ENCODE data around the gene DLD.
"Not testable (repeated sequence)": the region's sequence is repeated elsewhere in the genome, so short reads cannot be mapped to it uniquely, and the experiment has no call there.

The DLD gene

DNA sequence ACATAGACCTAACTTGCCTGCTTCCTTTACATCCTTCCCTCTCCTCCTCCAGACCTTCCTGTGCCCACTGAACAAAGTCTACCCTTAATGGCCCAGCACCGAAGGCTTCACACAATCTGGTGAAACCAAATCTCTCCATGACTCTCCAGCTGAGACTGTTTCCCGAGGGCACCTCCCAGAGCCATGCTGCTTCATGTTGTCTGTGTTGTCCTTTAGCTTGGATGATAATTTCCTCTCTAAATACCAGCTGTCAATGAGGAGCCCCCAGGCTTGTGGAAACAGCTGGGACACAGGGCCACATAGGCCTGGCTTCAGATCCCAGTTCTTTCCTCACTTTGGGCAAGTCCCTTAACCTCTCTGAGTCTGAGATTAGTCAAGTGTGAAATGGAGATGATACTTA is 54.3 kb downstream of the DLD start:
- no peak for DNase-seq (ENCODE audit: low spot score)

DNA sequence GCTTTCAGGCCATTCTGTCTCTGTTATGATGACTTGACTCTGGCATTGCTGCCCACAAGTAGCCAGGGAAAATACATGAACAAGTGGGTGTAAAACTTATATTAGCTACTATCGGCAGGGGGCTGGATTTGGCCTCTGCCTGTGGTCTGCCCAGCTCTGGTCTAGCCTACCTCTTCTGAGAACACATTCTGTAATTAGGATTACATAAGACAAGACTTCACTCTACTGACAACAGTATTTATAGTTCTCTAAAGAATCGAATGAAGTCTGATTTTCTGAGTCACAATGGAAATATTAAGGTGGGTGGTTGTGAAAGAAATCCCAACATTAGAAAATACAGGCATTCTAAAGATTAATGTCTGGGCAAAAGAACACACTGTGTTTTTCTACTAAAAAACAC is 55.5 kb downstream of the DLD start:
- no peak for DNase-seq (ENCODE audit: low spot score)

DNA sequence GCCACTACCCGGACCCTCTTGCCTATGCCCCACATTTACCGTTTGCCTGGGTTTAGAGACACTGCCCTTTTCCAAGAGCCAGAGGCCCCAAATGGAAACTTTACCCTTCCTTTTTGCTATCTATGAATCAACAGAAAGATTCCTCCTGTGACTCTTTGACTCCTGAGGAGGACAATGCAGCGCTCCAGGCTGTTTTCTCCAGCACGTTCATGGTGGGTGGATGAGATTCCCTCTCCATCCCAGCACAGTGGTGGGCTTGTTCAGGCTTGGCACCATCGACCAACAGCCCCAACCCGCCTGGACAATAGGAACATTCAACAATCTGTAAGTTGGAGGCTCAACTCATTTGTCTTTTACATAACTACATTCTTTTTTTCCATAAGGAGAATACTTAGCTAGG is 55.9 kb downstream of the DLD start:
- DNase-seq (ENCODE audit: low spot score) = no peak

DNA sequence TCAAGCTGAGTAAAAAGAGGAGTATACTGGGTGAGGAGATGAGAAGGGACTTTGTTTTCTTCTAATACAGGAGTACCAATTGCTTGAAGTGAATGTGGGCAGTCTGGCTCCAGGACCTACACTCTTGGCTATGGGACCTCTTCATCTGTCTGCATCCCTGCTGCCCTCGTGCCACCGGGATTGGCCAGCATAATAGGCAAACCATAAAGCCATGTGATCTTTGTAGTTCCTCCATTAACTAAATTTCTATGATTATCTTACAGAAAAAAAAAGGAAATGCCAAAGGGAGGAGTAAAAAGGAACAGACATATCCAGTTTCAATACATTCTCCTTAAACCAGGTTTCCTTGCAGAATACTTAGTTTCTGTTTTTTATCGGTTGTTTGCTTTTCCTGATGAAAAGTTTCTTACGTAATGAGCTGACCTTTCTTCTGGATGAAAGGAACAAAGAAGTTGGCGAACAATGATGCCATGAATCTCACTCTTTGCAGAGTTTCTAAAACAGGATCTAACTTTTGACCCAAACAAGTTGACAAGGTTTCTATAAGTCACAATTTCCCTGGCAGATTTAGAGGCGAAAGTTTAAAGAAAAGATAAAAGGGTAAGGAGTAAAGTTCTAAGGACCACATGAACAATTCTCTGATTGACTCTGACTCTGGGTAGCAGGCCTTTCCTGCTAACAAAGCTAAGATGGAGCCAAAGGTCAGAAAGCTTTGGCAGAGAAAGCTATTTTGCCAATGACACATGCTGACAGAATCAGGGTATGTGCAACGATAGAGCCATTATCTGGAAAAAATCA is 57.9 kb downstream of the DLD start:
- DNase-seq (ENCODE audit: low spot score) = no peak

DNA sequence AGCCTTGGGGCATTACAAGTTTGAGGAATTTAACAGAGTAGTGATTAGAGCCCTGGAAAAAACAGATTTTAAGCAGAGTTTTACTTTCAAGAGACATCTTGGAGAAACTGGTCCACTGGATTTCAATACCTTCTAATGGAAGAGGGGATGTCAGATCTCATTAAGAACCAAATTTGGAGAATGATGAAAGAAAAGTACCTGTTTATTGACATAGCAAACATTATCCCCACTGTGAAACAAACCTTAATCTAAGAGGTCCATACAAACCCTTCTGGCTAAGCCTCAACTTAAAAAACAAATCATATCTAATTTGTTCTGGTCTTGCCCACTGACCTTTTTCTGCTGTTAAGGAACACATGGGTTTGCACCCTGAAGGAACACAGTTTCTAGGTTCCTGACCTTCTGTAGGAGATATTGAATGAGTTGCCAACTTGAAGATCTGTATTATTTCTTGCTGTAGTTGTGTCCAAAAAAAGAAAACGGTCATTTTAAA is 58.5 kb downstream of the DLD start:
- no peak for DNase-seq (ENCODE audit: low spot score)

DNA sequence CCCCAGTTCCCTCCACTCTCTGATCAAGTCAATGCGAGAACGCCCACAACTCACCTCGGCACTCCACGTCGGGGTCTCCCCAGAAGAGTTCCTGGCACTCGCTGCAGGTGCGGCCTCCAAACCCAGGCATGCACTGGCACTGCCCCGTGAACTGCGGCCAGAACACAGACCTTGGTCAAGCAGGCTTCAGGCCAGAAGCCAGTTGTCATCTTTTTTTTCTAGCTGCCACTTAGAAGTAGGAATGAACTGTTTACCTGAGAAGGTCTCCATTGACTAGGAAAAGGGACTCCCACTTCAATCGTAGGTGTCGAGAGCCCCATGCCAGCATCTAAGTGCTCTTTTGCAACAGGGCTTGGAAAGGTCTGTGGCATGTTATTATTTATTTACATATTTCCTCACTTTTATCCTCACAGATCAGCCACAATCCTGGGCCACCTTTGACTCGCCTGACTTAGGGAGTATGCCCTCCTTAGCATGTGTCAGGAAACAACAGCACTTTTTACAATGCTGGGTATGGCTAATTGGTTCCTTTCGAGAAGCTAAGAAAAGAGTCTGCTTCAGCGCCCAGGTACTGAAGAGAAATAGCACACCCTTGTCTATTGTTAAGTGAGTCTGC is 60.3 kb downstream of the DLD start:
- no peak for DNase-seq (ENCODE audit: low spot score)

DNA sequence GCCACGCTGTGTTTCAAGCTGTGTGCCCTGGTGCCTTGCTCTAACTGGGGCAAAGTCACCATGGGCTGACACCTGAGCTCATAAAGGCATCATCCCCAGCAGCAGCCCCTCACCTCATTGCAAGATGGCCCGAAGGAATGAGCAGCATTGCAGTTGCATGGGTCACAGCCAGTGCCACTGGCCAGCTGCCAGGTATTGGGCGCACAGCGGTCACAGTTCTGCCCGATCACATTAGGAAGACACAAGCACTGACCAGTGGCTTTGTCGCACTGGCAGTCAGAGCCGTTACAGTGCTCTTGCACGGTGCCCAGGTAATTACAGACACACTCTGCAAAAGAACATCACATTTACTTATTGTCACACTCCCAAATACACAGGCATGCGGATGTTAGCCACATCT is 60.9 kb downstream of the DLD start:
- DNase-seq (ENCODE audit: low spot score) = no peak

DNA sequence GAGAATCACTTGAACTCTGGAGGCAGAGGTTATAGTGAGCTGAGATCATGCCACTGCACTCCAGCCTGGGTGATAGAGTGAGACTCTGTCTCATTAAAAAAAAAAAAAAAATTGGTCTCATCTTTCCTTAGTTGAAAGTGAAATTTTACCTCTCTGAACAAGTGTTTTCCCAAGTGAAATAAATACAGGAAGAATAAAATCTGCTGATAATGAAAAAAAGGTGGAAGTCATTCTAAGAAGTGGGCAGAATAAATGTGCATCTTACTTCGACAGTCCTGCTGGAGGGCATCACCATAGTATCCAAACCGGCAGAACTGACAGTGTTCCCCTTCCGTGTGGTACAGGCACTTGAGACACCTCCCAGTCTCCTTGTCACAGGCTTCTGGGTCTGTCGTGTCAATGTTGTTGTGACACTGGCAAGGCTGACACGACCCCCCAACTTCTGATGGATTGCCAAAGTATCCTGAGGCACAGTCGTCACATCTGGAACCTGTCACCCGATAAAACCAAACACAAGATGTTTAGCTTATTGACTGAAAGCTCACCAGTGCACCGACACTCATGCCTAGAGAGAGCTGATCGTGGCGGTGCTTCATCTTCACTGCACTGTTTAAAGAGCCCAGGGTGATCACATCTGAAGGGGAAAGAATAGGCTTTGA is 62.4 kb downstream of the DLD start:
- no peak for DNase-seq (ENCODE audit: low spot score)

DNA sequence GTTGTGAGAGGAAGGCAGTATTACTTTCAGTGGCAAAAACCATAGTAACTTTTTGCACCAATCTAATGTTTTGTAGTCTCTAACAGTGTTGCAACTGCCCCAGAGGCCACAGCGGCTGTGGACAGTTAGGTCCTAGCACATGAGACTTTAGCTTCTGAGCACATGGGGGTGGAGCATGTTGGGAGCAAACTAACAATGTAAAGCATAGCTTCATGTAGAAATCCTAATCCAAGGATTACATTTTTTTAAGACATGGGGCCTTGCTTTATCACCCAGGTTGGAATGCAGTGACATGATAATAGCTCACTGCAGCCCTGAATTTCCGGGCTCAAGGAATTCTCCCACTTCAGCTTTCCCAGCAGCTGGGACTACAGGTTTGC is 62.9 kb downstream of the DLD start:
- no peak for DNase-seq (ENCODE audit: low spot score)

DNA sequence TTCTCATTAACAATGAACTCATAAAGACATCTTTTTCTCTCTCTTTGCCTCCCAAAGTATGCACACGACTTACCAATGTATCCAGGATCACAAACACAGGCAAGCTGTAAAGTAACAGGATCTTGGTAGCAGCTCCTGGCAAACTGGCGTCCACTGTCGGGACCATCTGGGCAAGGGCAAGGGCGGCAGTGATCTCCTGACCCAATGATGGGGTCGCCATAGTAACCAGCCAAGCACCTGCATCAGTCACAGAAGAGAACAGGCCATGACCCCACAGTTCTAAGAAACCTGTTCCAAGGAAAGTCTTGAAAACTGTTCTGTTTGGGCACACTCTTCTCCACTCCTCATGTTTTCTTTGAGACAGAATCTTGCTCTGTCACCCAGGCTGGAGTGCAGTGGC is 64.4 kb downstream of the DLD start:
- no peak for DNase-seq (ENCODE audit: low spot score)

DNA sequence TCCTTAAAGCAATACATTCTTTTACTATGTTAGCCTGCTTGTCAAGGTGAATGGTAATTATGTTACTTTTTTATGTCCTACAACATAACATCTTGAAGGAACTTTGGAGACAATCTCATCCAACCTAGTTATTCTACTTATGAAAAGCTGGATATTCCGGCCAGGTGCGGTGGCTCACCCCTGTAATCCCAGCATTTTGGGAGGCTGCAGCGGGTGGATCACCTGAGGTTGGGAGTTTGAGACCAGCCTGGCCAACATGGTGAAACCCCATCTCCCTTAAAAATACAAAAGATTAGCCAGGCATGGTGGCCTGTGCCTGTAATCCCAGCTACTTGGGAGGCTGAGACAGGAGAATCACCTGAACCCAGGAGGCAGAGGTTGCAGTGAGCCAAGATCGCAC is 66.0 kb downstream of the DLD start:
- DNase-seq (ENCODE audit: low spot score) = not testable (repeated sequence)

DNA sequence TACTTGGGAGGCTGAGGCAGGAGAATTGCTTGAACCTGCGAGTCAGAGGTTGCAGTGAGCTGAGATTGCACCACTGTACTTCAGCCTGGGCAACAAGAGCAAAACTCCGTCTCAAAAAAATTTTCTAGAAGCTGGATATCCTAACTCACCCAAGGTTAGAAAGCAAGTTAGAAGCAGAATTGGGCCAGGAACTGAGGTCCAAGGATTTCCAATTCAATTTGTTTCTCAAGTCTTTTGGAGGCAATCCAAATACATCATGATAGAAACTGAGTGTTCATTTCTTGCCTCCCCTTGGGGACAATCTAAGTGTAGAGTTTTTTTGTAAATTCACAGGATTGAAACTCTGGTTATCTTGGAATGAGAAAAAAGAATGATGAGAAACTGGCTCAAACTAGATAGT is 66.5 kb downstream of the DLD start:
- no peak for DNase-seq (ENCODE audit: low spot score)

DNA sequence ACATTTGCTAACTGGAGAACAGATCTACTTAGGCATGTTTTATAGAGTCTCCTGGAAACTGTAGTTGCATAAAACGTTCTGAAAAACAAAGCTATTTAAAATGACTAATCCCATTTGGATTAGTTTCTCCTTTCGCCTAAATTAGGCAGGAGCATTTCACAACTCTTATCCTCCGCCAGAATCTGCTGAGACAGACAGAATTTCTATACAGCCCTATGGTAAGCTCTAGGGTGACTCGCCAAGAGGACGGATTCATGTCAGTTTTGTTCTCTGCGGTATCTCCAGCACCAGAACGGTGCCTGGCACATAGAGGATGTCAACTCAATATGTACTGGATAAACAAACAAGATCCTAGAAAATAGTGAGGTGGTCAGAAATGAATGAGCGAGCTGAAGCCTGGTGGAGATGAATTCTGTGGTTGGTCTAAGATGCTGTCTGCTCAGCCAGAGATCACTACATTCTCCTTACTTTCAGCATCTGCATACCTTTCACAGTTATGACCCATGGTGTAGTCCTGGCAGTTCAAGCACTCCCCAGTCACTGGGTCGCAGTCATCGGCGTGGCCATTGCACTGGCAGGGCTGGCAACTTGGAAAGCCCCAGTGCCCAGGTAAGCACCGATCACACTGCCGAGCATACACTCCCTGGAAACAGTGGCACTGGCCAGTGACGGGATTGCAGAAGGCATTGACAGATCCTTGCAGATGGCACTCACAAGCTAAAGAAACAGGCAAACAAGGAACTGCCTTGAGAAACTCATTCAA is 68.0 kb downstream of the DLD start:
- DNase-seq (ENCODE audit: low spot score) = no peak

DNA sequence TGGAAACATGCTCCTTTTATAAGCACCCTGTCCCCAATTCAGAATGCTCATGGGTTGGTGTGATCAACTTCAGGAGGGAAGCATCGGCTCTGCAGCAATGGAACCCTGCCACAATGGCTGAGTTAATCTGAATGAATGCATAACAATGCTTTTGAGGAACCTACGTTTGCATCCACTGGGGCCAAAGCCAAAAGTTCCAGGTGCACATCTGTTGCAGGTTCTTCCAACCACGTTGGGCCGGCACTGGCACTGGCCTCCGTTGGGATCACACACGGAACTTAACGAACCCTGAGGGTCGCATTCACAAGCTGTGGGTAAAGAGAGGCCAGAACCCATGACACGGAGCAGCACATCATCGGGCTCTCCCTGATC is 68.5 kb downstream of the DLD start:
- no peak for DNase-seq (ENCODE audit: low spot score)

DNA sequence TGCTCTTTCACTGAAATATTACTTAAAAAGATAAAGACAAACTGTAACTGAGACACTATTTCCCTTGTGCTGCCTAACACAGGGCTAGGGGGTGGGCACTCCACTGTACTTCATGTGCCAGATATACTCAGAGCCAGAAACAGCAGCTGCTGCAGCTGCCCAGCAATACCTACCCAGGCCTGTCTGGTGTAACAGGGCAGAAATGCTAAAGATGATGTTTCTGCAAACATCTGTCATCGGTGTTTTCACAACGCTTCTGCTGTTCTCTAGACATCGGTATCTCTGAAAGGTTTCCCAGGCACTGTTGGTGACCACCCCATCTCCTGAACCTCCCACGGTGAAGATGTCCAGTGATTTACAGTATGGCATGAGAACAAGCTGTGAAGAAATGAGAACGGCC is 69.3 kb downstream of the DLD start:
- no peak for DNase-seq (ENCODE audit: low spot score)

DNA sequence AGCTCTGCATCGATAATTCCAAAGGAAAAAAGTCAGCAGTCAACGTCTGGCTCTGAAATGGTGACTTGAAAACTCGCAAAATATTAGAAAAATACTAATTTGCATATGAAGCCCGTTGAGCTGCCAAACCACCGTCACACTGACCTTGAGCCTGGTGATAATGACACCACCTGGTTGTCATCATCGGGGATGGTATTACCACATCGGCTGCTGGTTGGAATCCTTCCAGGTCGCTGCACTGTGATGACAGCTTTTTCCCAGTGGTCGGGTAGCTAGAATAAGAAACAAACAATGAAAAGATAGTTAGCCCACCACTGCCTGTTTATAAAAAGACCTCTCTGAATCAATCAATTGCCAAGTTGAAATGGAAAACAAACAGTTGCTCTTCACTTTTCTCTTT is 70.4 kb downstream of the DLD start:
- DNase-seq (ENCODE audit: low spot score) = no peak

DNA sequence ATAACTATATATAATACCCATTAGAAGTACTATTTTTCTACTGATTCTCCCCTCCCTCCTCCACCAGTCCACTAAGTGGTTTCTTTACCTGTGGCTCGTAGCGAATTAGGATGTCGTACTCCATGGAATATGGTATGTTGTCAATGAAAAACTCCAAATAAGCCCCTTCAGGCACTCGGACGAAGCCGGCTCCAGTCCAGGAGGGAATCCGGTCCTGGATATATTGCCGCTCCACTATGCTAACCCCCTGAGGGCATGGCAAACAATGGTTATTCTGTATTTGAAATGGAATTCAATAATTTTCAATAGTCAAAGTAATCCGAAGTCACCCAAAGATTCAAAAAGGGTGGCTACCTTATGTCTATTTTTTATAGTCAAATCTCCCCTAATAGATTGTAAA is 71.8 kb downstream of the DLD start:
- DNase-seq (ENCODE audit: low spot score) = no peak

DNA sequence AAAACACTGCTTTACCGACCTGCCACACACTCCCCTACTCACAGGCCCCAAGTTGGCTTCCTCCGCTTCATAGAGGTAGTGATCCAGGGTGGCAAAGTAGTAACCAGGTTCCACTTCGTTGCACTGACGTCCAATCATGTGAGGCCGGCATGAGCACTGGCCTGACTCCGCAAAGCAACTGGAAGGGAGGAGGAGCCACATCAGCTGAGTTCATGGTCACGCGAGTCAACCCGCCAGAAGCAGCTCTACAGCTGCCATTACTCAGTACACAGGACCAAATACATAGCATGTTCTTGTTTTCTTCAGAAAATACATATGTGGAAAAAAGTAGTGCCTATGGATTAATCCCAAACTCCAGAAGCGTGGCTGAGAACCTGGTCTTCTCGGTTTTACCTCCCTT is 73.5 kb downstream of the DLD start:
- DNase-seq (ENCODE audit: low spot score) = no peak

DNA sequence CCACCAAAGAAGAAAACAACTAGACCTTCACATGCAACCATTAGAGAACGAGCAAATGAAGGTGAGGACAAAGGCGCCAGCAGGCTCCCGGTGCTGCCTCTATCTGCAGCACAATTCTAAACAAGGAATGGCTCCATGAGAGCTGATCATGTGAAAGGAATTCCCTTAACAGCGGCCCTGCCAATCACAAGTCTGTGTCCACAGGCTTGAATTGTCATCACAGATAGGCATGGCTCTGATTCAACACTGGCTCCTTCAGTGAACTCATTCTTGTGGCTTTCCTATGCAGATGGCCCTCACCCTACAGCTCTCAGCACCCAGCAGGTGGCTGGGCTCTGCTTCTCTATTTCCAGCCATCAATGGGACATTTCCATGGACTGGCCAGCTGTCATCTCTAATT is 75.7 kb downstream of the DLD start:
- DNase-seq (ENCODE audit: low spot score) = no peak

DNA sequence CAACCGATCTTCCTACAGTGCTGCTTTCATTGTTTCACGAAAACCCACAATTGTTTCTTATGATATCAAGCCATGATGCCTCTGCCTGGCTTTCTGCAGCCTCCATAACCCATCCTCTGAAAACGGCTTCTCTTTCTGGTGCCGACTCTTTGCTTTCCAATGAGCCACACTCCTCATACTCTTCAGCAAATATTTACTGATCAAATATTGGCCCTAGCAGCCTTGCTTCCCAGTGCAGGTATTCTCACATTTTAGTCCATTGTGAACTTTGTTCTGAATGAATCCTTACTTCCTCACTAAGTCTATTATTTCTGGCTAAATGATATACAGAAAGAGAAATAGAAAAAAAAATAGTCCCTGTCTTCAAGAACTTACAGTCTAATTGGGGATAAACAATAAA is 76.4 kb downstream of the DLD start:
- DNase-seq (ENCODE audit: low spot score) = no peak

DNA sequence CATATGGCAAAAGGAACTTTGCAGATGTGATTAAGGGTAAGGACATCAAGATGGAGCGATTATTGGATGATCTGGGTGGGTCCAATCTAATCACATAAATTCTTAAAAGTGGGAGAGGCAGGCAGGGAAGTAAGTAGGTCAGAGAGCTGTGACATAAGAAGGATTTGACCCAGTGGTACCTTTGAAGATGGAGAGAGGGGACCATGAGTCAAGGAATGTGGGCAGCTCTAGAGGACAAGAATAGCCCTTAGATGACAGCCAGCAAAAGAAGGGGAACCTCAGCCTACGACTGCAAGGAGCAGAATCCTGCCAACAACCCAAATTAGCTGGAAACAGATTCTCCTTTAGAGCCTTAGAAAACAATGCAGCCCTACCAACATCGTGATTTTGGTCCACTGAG is 77.5 kb downstream of the DLD start:
- DNase-seq (ENCODE audit: low spot score) = no peak

DNA sequence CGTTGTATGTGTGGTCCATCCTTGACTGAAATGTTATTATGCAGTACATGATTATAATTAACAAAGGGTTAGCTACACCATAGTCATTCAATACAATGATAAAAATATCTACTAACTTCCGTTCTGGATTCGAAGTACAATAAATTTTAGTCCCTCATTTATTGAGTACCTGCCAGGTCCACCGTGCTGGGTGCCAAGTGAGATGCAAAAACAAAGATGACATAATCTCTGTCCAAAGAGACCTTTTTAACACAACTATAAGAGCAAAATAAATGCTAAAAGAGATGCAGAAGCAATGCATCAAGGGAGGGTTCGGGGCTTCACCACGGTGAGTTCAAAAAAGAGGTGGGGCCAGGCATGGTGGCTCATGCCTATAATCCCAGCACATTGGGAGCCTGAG is 78.9 kb downstream of the DLD start:
- no peak for DNase-seq (ENCODE audit: low spot score)
